ENCODE measurements around the gene A2ML1. TPM values are rescaled to one million over a fixed set of nuclear protein-coding genes. Genes with fewer than 3 reads are reported as not detected.
"Not testable (repeated sequence)": the region's sequence is repeated elsewhere in the genome, so short reads cannot be mapped to it uniquely, and the experiment has no call there.

The A2ML1 gene
- total RNA-seq, 1 donor from 2014 or later: 0.41 TPM

DNA sequence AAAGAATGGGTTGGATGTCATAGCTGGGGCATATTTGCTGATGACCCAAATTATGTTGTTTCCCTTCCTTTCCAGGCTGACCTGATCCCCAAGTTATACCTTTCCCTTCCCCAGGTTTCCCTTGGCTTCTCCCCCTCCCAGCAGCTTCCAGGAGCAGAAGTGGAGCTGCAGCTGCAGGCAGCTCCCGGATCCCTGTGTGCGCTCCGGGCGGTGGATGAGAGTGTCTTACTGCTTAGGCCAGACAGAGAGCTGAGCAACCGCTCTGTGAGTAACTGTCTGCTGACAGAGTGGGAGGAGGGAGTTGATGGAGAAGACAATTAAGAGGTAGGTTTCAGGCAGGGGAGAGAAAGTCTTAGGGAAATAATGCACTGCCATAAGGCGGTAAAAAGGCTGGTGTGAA lies 25.0 kb downstream of the A2ML1 start:
- FAIRE-seq (no peak), DNase-seq (ENCODE audit: low spot score in 2 of 2) (no peak)

DNA sequence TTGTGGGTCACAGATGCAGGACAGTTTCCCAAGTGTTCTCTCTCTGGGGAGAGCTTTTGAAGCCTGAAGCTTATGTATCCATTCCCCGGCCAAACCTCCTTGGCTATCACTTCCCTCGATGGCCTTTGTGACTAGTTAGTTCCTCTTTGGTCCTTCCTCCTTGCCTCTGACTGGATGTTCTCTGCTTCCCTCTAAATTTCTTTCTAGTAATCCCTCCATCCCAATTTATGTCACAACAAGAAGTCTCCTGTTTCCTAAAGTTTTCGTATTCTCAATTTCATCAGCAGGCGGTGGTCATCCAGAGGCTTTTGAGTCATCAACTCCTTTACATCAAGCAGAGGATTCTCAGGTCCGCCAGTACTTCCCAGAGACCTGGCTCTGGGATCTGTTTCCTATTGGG lies 27.5 kb downstream of the A2ML1 start:
- DNase-seq (ENCODE audit: low spot score in 2 of 2): no peak
- no peak for FAIRE-seq

DNA sequence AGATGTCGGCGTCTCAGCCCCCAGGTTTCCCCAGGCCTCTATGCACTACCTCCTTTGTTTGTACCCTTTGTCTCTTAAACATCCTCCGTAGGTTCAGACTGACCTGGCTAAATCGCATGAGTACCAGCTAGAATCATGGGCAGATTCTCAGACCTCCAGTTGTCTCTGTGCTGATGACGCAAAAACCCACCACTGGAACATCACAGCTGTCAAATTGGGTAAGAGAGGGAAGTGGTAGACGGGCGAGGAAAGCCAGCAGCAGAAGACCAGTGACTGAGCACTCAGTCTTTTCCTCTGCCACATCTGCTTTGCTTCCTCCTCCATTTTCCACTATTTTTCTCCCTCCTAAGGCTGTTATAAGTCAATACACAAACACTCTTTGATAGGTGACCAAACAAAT lies 29.7 kb downstream of the A2ML1 start:
- DNase-seq (ENCODE audit: low spot score in 2 of 2): no peak
- FAIRE-seq: no peak

DNA sequence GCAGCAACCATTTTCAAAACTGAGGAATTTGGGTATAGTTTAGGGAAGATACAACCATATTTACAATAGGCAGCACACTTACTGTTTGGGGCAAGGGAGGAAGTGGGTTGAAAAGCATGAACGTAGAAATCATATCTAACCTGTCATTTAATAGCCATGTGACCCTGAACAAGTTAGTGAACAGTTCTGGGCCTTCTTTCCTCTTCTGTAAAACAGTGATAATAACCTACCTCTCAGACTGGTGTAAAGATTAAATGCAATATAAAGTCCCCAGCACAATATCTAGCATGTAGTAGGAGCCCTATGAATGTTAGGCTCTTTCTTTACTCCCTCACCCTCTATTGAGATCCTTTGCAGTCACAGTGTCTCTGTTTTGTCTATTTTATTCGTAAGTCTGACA lies 33.5 kb downstream of the A2ML1 start:
- no peak for DNase-seq (ENCODE audit: low spot score in 2 of 2)
- no peak for FAIRE-seq

DNA sequence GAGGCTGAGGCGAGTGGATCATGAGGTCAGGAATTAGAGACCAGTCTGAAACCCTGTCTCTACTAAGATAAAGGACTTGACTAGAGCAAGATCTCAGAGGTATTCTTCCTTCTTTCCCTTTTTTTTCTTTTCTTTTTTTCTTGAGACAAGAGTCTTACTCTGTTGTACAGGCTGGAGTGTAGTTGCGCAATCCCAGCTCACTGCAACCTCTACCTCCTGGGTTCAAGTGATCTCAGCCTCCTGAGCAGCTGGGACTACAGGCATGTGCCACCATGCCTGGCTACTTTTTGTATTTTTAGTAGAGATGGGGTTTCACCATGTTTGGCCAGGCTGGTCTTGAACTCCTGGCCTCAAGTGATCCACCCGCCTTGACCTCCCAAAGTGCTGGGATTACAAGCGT lies 37.0 kb downstream of the A2ML1 start:
- DNase-seq (ENCODE audit: low spot score in 2 of 2); FAIRE-seq: not testable (repeated sequence)

DNA sequence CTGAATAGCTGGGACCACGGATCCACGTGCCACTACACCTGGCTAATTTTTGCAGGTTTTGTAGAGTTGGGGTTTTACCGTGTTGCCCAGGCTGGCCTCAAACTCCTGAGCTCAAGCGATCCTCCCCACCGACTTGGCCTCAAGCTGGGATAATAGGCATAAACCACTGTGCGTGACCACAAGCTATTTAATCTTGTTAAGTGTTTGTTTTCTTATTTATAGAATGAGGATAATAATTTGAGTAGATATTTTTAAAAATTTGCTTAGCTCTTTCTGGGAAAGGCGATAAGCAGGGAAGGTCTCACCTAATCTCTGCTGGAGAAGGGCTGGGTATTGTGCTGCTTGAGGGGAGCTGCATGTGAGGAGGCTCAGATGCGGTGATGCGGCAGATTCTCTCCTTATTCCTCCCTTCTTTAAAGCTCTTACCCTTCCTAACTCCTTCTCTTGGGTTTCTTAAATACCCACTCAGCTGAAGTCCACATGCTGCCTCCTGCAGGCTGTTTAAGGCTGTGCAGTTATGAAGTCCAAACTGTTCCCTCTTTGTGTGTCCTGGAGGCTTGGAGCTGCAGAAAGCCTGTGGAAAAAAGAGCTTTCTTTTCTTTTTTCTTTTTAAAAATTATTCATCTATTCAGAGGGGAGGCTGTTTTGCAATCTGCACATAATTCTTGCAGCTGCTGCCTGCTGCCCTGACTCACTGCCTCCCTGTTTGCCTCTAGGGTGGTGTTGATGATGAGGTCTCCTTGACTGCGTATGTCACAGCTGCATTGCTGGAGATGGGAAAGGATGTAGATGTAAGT lies 37.9 kb downstream of the A2ML1 start:
- peak in 1 of 2 donors; percentile 30 for DNase-seq (ENCODE audit: low spot score in 2 of 2)
- no peak for FAIRE-seq

DNA sequence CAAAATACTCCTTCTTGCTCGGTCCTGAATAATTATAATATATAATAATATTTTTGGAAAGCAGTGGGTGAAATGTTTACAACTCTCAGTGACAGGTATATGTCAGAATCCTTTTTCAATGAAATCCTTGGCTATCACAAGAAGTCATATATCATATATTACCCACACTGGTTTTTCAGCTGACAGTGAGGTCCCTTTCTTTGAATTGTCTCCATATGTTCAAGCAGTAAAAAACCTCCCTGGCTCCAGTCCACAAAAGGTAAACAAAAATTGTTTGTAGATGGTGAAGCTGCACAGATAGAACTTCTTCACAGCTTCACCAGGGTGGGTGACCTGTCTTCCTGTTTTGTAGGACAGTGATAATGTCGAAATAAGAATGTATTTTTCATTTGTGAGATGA lies 44.0 kb downstream of the A2ML1 start:
- FAIRE-seq (no peak), DNase-seq (ENCODE audit: low spot score in 2 of 2) (no peak)

DNA sequence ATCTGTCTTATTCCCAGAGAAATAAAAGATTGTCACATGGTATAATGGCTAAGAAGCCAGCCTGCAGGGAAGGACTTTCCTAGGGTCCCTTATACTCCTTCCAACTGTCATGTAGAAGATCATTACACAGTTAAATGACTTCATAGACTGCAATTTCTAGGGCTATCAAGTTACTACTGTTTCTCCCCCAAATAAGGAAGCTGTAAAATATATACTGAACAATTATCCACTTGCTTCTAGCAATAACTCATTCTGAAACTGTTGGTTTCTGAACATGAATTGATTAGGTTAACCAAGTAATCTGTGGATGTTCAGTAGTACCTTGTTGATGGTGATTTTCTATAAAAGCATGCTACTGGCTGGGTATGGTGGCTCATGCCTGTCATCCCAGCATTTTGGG lies 44.6 kb downstream of the A2ML1 start:
- FAIRE-seq: no peak
- no peak for DNase-seq (ENCODE audit: low spot score in 2 of 2)

DNA sequence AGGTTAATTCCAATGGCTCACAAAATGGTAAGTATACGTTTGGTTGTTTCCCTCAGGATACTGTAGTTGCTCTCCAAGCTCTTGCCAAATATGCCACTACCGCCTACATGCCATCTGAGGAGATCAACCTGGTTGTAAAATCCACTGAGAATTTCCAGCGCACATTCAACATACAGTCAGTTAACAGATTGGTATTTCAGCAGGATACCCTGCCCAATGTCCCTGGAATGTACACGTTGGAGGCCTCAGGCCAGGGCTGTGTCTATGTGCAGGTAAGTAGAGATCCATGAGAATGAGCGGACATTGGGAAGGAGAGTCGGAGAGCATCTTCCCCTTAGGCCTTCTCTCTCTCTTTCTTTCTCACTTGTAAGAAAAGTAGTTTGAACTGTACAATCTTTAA lies 45.4 kb downstream of the A2ML1 start:
- DNase-seq (ENCODE audit: low spot score in 2 of 2): no peak
- FAIRE-seq: no peak

DNA sequence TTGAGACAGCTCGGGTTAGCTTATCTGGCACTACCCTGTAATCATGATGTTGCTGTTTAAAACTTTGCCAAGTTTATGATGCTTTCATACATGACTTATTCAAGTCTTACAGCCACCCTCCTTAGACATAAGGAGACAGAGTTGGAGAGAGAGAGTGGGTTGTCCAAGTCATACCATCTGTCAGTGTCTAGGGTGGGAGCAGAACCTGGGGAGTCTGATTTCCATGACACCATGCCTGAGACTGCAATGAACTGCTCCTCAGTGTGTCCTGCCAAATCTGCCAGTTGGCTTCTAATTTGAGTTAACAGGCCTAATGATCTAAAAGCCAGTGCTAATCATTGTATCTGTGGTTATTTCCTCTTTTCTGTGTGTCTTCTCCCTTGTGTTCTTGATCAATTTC lies 48.2 kb downstream of the A2ML1 start:
- FAIRE-seq (no peak), DNase-seq (ENCODE audit: low spot score in 2 of 2) (no peak)

DNA sequence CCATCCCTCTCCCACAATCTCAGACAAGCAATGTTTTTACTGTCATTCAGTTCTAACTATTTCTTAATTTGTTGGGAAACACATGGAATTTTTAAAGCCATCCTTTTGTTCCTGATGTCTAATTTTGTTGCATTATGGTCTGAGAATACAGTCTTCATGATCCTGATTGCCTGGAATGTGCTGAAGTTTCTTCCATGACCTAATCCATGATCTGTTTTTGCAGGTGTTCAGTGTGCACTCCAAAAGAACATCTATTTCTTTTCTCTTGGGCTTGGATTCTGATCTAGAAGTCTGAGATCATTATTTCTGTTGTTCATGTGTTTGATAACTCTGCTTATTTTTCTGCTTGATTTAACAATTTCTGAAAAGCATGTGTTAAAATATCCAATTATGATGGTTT lies 48.6 kb downstream of the A2ML1 start:
- DNase-seq (ENCODE audit: low spot score in 2 of 2) (no peak), FAIRE-seq (no peak)

DNA sequence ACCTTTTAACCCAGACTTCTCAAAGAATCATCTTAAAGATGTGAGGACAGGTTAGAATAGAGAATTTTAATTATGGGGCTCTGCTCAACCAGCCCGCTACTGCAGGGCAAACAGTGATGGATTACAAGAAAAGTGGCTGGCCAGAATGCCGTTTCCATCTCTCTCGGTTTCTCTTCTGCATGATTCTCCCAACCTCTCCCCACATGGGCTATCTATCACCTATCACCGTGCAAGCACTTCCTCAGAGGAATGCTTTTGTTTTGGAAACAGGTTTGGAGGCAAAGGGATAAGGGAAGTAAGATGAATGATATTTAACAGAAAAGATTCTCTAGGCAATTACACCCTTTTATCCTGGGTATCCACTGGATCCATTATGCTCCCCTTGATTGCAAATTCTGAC lies 54.5 kb downstream of the A2ML1 start:
- no peak for FAIRE-seq

DNA sequence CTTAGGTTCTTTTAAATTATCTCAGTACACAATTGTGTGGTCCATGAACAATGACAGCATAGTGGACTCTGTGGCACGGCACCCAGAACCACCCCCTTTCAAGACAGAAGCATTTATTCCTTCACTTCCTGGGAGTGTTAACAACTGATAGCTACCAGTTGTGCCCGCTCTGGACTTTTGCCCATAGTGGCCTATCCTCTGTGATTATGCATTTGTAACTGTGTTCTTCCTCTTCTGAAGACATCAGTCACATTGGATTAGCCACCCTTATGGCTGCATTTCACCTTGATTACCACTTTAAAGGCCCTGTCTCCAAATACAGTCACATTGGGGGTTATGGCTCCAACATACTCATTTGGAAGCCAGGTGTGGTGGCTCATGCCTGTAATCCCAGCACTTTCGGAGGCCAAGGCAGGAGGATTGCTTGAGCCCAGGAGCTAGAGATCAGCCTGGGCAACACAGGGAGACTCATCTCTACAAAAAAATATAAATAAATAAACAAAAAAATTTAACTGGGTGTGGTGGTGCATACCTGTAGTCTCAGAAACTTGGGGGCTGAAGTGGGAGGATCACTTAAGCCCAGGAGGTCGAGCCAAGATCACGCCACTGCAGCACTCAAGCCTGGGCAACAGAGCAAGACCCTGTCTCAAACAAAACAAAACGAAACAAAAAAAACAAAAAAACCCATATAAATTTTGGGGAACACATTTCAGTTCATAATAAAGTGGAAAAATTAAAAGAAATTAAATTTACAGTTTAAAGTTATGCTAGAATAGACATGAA lies 64.3 kb downstream of the A2ML1 start:
- DNase-seq (ENCODE audit: low spot score in 2 of 2) (no peak), FAIRE-seq (no peak)

More for the DNA sequence above, 54.5 kb downstream of the A2ML1 start:
- DNase-seq (ENCODE audit: low spot score in 2 of 2): no peak

DNA sequence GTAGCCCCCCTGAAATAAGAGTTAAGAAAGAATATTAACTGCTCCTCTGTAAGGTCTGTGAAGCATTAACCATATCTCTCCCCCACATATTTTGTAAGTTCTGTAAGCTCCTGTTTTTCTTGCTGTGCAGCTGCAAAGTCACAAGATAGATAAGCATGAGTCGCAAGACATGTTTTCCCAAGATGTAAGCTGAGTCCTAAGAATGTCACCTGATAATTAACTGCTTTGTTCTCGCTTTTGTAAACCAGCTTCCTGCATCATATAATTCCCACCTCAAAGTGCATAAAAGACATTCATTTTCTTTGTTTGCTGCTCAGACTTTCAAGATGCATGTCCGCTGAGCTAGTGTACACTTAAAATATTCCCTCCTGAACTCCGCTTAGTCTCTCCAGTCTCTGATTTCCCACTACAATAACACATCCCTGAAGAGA lies 64.9 kb downstream of the A2ML1 start:
- no peak for DNase-seq (ENCODE audit: low spot score in 2 of 2)
- FAIRE-seq: no peak

DNA sequence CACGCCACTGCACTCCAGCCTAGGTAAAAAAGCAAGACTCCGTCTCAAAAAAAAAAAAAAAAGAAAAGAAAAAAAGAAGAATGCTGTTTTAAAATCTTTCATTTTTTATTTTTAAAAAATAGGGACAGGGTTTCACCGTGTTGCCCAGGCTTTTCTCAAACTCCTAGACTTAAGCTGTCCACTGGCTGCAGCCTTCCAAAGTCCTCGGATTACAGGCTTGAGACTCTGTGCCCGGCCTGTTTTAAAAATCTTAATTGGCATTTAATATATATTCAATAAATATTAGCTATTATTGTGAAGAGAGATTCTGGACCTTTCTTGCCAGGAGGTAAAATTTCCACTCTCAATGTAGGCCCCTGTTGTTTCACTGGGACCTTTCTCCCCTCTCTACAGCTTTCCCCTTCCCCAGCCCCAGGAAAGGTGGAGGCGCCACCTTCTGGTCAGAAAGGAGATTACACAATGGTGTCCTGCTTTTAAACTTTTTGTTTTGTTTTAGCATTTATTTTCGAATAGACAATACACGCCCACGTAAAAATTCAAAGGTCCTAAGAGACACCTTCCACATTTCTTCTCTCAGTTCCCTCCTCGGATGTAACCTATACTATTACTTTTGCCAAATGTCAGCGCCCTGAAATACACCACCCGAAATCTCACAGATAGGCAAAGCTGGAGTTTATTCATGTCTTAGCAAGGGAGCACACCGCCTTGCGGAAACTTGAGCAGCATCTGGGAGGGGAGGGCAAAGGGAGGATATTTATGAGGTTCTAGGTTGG lies 68.1 kb downstream of the A2ML1 start:
- FAIRE-seq (no peak), DNase-seq (ENCODE audit: low spot score in 2 of 2) (peak in 1 of 2 donors; percentile 49)

DNA sequence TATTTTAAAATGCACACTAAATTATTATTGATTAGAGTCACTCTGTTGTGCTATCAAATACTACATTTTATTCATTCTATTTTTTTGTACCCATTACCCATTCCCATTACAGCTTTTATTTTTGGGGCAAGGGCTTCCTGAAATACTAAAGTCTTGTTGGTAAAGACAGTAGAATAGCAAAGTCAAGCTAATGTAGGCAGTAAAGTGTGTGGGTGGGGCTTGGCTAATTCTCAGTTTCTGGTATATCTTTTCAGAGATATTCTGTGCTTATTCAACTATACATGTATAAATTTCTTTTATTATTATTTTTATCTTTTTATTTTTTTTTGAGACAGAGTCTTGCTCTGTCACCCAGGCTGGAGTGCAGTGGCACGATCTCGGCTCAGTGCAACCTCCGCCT lies 69.6 kb downstream of the A2ML1 start:
- DNase-seq (ENCODE audit: low spot score in 2 of 2): no peak
- FAIRE-seq: no peak

DNA sequence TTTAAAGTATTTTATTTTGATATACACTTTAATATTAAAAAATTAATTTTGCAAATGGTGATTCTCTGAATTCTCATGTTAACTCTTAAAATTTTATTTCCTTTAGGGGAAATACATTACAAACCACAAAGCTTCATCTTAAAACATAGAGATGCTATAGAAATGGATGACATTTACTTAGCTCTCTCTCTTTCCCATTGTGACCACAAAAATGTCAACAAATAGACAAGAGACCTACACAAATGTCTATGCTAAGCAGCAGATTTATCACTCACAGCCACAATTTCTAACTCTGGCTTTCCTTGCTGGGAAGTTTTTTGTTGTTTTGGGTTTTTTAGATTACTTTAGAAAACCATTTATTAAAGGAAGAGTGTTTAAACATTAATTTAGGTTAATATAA lies 72.0 kb downstream of the A2ML1 start:
- DNase-seq (ENCODE audit: low spot score in 2 of 2) (no peak), FAIRE-seq (no peak)

DNA sequence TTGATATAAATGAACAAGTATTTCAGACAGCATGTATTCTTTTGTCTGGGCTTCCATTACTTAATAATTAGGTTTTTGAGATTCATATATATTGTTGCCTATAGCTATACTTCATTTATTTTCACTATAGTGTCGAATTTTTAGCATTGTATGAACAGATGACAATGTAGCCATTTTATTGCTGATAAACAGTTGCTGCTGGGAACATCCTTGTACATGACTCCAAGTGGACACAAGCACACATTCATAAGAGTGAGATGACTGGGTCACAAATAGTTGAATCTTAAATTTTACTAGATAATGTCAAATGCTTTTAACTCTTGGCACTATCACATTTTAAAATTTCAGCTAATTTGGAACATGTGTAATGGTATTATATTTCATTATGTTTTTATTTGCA lies 72.6 kb downstream of the A2ML1 start:
- FAIRE-seq (no peak), DNase-seq (ENCODE audit: low spot score in 2 of 2) (no peak)

DNA sequence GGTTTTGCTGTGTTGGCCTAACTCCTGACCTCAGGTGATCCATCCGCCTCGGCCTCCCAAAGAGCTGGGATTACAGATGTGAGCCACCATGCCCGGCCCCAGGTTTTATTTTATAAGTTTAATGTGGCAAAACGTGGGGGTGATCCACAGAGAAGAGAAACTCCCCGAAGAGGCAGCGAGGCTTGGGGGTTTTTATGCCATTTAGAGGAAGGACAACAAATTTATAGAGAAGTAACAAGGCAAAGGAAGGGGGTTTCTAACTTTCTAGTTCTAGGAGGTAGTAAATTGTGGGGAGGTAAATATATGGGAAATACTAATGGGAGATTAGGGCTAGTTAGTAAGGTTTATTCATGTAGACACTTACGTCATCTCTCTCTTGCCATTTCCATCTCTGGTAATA lies 74.7 kb downstream of the A2ML1 start:
- FAIRE-seq (no peak), DNase-seq (ENCODE audit: low spot score in 2 of 2) (no peak)

DNA sequence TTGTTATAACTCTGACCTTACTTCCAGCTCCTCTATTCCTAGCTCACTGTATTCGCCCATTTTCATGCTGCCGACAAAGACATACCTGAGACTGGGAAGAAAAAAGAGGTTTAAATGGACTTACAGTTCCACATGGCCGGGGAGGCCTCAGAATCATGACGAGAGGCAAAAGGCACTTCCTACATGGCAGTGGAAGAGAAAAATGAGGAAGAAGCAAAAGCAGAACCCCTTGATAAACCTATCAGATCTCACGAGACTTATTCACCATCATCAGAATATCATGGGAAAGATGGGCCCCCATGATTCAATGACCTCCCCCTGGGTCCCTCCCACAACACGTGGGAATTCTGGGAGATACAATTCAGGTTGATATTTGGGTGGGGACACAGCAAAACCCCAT lies 77.4 kb downstream of the A2ML1 start:
- DNase-seq (ENCODE audit: low spot score in 2 of 2) (no peak), FAIRE-seq (no peak)

DNA sequence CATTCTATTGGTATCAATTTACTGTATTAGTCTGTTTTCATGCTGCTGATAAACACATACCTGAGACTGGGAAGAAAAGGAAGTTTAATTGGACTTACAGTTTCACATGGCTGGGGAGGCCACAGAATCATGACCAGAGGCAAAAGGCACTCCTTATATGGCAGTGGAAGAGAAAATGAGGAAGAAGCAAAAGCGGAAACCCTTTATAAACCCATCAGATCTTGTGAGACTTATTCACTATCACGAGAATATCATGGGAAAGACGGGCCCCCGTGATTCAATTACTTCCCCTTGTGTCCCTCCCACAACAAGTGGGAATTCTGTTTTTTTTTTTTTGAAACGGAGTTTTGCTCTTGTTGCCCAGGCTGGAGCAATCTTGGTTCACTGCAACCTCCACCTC lies 80.3 kb downstream of the A2ML1 start:
- FAIRE-seq; DNase-seq (ENCODE audit: low spot score in 2 of 2): not testable (repeated sequence)
